NCI-H187 treated with DMSO at 0.1 percent for 48 hours (cell line): Measurements from ENCODE around the gene STRA8.

Experiments
- DNase-seq: peaks from one replicate; lab custom pipeline; 2025; lab: John Stamatoyannopoulos, UW

Gene STRA8

DNA sequence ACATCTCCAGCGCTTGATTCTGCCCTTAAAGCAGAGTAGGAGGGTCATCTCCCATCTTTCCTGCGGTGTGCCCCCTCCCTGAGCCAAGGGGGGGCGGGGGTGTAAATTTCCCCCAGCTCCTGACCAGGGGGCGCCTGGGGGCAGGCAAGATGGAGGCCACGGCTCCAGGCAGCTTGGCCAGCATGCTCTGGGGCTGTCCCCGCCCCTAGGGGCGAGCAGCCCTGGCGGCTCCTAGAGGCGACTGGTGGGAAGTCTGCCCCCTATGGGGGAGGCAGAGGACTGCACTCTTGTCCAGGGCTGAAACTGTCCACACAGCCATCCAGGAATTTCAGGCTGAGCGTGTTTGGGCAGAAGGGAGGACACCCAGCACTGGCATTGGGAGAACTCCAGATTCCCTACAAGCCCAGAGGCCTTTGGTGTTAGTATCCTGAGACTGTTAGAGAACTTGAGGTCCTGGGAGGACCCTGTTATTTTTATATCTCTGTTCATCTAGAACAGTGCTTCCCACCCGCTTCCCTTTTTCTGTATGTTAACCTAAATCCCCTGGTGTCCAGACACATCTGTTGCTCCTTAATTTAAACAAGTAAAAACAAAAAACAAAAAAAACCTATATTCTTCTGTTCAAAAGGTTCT, 4.6 kb downstream of the STRA8 start:
- DNase-seq: no peak

- DNase-seq: no peak
These were observed 5.6 kb downstream of the STRA8 start for GRCh38 chr7:135239263-135239662.

DNA sequence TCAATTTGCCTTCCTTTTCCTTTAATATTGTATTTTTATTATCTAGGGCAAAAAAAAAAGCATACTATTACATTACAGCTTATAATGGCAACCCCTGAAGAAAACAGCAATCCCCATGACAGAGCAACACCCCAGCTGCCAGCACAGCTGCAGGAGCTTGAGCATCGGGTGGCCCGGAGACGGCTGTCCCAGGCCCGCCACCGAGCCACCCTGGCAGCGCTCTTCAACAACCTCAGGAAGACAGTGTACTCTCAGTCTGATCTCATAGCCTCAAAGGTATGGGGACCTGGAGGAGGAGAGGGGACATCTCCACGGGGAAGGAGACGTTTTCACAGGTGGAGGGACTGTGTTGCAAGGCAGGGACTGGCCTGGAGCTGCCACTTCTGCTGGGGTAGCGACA, 6.8 kb downstream of the STRA8 start:
- DNase-seq: no peak

DNA sequence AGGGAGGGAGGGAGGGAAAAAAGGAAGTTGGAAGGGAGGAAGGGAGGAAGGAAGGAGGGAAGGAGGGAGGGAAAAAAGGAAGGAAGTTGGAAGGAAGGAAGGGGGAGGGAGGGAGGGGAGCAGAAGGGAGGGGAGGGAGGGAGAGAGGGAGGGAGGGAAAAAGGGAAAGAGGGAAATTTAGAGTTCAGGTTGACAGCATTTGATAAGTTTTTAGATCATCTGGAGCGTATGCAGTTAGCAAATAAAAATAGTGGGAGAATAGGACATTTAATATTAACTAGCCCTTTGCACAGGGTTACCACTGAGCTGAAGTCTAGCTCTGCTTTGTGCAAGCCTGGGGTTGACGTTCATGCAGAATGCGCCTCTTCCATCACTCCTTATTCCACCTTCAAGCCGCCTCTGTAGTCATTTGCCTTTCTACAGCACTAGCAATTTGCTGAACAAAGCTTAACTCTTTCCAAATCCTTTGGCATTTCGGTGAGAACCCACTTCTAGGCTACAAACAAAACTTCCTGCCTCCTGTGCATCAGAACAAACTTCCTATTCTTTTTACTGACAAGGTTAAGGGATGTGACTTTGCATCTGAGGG, 8.6 kb downstream of the STRA8 start:
- no peak for DNase-seq

- DNase-seq: no peak
These were observed 11.9 kb downstream of the STRA8 start for GRCh38 chr7:135245226-135246190.

- DNase-seq: no peak
These were observed 12.7 kb downstream of the STRA8 start for GRCh38 chr7:135246191-135246825.

DNA sequence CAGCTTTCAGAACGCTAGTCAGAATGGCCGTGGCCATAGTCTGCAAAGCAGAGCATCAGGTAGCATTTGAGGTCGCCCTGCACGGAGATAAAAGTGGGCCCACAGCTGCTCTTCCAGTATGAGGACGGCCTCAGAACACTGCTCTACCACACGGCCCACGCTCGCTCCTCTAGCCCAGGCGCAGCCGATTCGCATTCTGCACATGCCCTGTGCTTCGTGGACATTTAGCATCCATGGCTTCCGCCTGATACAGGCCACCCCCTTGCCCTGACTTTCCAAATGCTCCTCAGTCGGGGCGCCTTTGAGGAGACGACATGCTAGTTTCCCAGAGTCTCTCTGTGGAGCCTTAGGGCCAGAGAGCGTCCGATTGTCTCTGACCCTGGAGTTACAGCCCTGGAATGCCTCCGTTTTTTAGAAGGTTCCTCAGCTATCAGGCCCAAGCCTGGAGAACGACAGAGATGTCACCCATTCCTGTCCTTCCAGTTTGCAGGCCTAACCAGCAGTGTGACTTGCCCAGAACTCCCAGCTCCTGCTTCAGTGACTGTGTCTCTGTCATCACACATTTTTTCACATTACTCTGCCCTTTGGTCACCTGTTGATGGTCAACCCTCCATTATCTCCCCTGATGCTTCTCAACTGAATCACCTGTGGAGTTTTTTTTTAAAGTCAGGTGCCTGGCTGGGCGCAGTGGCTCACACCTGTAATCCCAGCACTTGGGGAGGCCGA, 14.3 kb downstream of the STRA8 start:
- no peak for DNase-seq

DNA sequence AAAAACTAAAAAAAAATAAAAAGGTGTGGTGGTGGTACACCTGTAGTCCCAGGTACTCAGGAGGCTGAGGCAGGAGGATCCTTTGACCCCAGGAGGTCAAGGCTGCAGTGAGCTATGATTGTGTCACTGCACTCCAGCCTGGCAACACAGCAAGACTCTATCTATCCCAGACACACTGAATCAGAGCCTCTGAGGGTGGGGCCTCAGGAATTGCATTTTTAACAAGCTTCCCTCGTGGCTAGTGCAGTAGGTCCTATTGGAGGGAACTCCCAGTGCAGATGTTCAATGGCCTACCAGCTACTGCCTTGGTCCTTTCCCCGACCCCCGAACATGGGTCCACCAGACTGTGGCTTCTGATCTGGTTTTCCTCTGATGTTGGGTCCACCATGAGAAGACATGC, 14.9 kb downstream of the STRA8 start:
- DNase-seq: no peak

GRCh38 chr7:135251496-135252391, 18.1 kb downstream of the STRA8 start:
- DNase-seq: no peak

- no peak for DNase-seq
These were observed 20.5 kb downstream of the STRA8 start for GRCh38 chr7:135253851-135254771.

DNA sequence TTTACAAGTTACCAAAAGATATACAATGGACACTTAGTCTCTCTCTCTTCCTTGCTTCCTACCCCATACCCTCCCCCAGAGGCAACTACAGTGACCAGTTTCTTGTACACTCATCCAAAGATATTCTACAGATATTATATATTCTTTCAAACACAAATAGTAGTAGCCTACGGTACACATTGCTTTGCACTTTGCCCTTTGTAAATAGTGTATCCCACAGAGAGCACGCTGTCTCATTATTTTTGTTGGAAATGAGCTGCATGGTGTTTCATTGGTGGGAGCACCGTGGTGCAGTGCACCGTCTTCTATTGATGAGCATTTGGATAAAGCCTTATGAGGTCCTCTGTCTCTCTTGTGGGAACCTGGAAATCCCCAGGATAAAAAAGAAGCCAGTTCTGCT, 24.2 kb downstream of the STRA8 start:
- DNase-seq: no peak

DNA sequence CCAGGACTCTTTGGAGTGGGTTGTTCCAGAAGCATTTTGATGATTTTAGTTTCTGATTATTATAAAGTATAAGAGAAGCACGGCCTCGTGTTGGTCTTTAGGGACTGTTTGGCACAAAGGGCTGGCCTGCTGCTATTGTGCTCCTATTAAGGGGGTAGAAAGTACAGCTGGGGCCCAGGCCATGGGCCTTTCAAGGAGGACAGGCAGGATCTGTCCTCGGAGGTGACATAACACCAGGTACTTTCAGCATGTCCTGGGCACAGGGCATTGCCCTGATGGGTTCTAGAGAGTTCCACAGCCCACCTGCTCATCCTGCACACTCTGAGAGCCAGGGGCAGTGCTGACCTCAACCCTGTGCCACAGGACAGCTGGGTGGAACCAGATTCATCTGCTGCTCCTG, 24.9 kb downstream of the STRA8 start:
- DNase-seq: no peak

DNA sequence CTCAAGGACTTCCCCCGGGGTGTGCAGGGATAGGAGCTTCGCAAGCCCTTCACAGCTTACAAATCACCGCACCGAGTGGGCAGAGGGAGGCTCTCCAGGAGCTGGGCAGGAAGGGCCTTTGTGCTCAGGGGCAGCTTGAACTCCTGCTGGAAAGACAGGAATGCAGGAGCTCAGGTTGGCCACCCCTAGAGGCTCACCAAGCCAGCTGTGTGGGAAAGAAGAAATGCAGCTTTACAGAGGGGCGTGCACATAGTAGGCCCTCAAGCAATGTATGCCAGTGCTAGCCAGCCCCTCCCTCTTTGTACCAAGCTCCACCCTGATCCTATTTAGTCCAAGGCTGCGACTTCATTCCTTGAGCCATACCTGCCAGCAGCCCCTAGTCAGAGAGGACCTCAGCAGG, 26.1 kb downstream of the STRA8 start:
- DNase-seq: no peak

DNA sequence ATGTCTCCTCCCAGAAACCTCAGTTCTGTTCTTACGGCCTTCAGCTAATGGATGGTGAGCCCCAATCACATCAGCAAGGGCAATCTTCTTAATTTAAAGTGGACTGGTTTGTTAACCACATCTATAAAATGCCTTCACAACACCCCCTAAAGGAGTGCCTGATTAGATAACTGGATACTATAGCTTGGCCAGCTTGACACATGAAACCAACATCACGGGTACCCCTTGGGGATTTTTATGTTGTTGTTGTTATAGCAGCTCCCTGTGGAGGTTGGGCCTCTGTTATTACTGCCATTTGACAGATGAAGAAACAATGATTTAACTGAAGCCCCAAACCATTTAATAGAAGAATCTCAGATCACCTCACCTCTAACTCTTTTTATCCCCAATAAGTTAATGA, 26.8 kb downstream of the STRA8 start:
- no peak for DNase-seq

- DNase-seq: no peak
These were observed 27.5 kb downstream of the STRA8 start for GRCh38 chr7:135260930-135261721.

- no peak for DNase-seq
These were observed 29.1 kb downstream of the STRA8 start for GRCh38 chr7:135262623-135263320.

- no peak for DNase-seq
These were observed 29.8 kb downstream of the STRA8 start for GRCh38 chr7:135263321-135263970.

GRCh38 chr7:135265637-135266036, 32.0 kb downstream of the STRA8 start:
- DNase-seq: no peak
